Gastroesophageal sphincter (tissue), 4 donors: ENCODE results near the gene TULP3. TPM values are rescaled to one million over a fixed set of nuclear protein-coding genes. Genes with fewer than 3 reads are reported as not detected.

ENCODE experiments used
- ATAC-seq: fragments of 150-250 bp; one replicate; pipeline ENCODE4 v1.9.1; 2016; ENCODE audit warnings: mild to moderate bottlenecking, moderate library complexity
- H3K27ac ChIP-seq, 4 donors: fragments of 200-600 bp; sonication (generic) in 3 of 4; 1 replicate in 3 of 4; 2 replicates in 1 of 4; pipeline ENCODE4 v1.5.1; 2016 to 2019
- H3K27me3 ChIP-seq: fragments of 200-600 bp; sonication (generic); one replicate; pipeline ENCODE4 v1.5.1; 2019
- H3K36me3 ChIP-seq, 2 donors: fragments of 200-600 bp; sonication (generic); one replicate each; pipeline ENCODE4 v1.5.1; 2019; ENCODE audit warnings: control low read depth in 1 of 2
- H3K4me1 ChIP-seq, 3 donors: fragments of 200-600 bp; sonication (generic); 1 replicate in 2 of 3; 2 replicates in 1 of 3; pipeline ENCODE4 v1.5.1; 2016 to 2019; ENCODE audit warnings: control low read depth in 2 of 3
- H3K4me3 ChIP-seq, 2 donors: fragments of 200-600 bp; sonication (generic); one replicate each; pipeline ENCODE4 v1.5.1; 2019; ENCODE audit warnings: mild to moderate bottlenecking in 1 of 2, moderate library complexity in 1 of 2
- H3K9me3 ChIP-seq, 3 donors: fragments of 200-600 bp; sonication (generic); one replicate each; pipeline ENCODE4 v1.5.1; 2017 to 2019; ENCODE audit warnings: control low read depth in 2 of 3
- EP300 ChIP-seq: sonication (generic); formaldehyde crosslinking; IDR thresholded peaks from one replicate; pipeline ENCODE4 v1.6.1; 2017; ENCODE audit warnings: antibody characterized with exemption, mild to moderate bottlenecking
- POLR2A ChIP-seq, 2 donors: fragments of 450-650 bp; IDR thresholded peaks; one replicate each; pipeline ENCODE4 v1.6.1; 2017; ENCODE audit warnings: antibody characterized with exemption in 2 of 2, mild to moderate bottlenecking in 2 of 2, moderate library complexity in 1 of 2
- POLR2AphosphoS5 ChIP-seq: sonication (generic); formaldehyde crosslinking; IDR thresholded peaks from one replicate; pipeline ENCODE4 v1.6.1; 2017; ENCODE audit warnings: antibody characterized with exemption
- WGBS, 2 donors: methylation state at CpG; one replicate each; pipeline ENCODE4 v1.1.5; 2018; ENCODE audit warnings: low coverage in 1 of 2; 5-methylcytosine and 5-hydroxymethylcytosine counted together
- total RNA-seq, 4 donors: library from RNA; depleted of rRNA; stranded (reverse); fragments of >200 nt; gene quantifications; one replicate each; pipeline ENCODE4 v1.1.0, GENCODE V29; 2016
- TF ChIP-seq, protein P1 (sequence below), 4 experiments: fragments of 200-600 bp in 2 of 4; fragments of 450-650 bp in 2 of 4; sonication (generic) in 1 of 4; IDR thresholded peaks; one replicate each; pipeline ENCODE4 v1.5.1; 2017 to 2019; ENCODE audit warnings: antibody characterized with exemption in 4 of 4, mild to moderate bottlenecking in 2 of 4, moderate library complexity in 2 of 4

The TULP3 gene
- total RNA-seq, 4 donors from 2014 or later = 25.2 to 41.4 (median 25.7) TPM

DNA sequence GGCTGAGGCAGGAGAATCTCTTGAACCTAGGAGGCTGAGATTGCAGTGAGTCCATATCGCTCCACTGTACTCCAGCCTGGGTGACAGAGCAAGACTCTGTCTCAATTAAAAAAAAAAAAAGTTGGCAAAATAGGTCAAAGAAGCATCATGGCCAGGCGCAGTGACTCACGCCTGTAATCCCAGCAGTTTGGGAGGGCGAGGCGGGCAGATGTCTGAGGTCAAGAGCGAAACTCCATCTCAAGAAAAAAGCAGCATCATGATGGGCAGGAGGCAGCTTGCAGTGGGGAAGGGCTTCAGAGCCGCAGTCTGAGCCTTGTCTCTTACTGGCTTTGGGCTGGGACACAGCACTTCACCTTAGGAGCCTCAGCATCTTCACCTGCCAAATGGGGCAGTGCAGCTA, 89.9 kb downstream of the TULP3 start:
- Histone ChIP-seq H3K9me3 (no peaks in the 10 kb centered on the region), H3K4me1 (no peaks in the 10 kb centered on the region), H3K27me3 (no peaks in the 10 kb centered on the region), H3K27ac (no peak overlapping the region), H3K36me3 (peaks cover 0 to 6% of the 10 kb centered on the region in 2 donors), H3K4me3 (no peak overlapping the region)
- WGBS, 2 donors = 40 to 71% methylated on average over 2 to 6 of the region's 7 CpGs
- TF ChIP-seq POLR2A (IDR thresholded peaks at IDR 0.05) = no peak
- TF ChIP-seq, protein P1, sequence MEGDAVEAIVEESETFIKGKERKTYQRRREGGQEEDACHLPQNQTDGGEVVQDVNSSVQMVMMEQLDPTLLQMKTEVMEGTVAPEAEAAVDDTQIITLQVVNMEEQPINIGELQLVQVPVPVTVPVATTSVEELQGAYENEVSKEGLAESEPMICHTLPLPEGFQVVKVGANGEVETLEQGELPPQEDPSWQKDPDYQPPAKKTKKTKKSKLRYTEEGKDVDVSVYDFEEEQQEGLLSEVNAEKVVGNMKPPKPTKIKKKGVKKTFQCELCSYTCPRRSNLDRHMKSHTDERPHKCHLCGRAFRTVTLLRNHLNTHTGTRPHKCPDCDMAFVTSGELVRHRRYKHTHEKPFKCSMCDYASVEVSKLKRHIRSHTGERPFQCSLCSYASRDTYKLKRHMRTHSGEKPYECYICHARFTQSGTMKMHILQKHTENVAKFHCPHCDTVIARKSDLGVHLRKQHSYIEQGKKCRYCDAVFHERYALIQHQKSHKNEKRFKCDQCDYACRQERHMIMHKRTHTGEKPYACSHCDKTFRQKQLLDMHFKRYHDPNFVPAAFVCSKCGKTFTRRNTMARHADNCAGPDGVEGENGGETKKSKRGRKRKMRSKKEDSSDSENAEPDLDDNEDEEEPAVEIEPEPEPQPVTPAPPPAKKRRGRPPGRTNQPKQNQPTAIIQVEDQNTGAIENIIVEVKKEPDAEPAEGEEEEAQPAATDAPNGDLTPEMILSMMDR (IDR thresholded peaks at IDR 0.05) = no peak
- TF ChIP-seq POLR2AphosphoS5 = no peak
- TF ChIP-seq EP300 = no peak
- ATAC-seq = no peak

DNA sequence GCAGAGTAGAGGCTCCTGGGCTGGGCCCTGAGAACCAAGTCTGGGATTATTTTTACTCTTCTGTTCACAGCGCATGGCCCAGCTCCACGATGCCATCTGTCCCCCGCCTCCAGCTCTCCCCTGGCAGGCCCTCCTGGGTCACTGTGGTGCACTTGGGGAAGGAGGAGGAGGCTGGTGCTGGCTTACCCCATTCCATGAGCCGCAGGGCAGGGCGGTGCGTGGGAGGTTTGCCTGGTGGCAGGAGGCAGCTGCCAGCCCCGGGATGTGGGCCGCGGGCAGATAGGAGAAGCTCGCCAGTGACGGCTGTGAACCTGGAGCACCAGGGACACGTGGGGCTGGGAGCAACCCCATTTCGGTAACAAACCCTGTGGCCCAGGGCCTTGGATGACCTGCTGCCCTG, 91.7 kb downstream of the TULP3 start:
- ATAC-seq = no peak
- no CpG with 5 or more reads among the region's 13 CpGs for WGBS, 2 donors
- H3K36me3 ChIP-seq = peaks cover 0 to 6% of the 10 kb centered on the region in 2 donors
- TF ChIP-seq EP300 = no peak
- no peak for TF ChIP-seq POLR2A (IDR thresholded peaks at IDR 0.05)
- TF ChIP-seq, protein P1 (IDR thresholded peaks at IDR 0.05) = no peak
- TF ChIP-seq POLR2AphosphoS5 = no peak
- H3K27me3 ChIP-seq = no peaks in the 10 kb centered on the region
- no peak overlapping the region for H3K27ac ChIP-seq
- H3K4me3 ChIP-seq = no peak overlapping the region
- no peaks in the 10 kb centered on the region for H3K4me1 ChIP-seq
- H3K9me3 ChIP-seq = no peaks in the 10 kb centered on the region

DNA sequence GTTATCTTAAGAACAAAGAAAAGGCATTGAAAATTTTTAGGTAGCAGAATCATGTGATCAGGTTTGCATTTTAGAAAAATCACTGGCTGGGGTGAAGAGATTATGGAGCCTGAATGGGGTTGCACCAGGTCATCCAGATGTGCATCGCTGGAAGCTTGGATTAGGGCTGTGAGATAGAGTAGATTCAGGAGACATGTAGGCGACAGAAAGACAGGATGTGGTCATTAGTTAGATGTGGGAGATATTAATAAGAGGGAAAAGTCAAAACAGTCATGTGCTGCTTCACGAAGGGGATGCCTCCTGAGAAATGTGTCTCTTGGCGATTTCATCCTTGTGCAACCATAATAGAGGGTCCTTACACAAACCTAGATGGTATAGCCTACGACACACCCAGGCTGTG, 93.6 kb downstream of the TULP3 start:
- H3K27me3 ChIP-seq = no peaks in the 10 kb centered on the region
- TF ChIP-seq EP300 (no peak), POLR2A (IDR thresholded peaks at IDR 0.05) (no peak)
- TF ChIP-seq, protein P1 (IDR thresholded peaks at IDR 0.05) = no peak
- peaks cover 0 to 4% of the 10 kb centered on the region in 2 donors for H3K36me3 ChIP-seq
- ATAC-seq = no peak
- H3K4me1 ChIP-seq = no peaks in the 10 kb centered on the region
- H3K9me3 ChIP-seq = no peaks in the 10 kb centered on the region
- no peak overlapping the region for H3K27ac ChIP-seq
- 65 to 67% methylated on average over 5 of the region's 5 CpGs for WGBS, 2 donors
- H3K4me3 ChIP-seq = no peak overlapping the region

DNA sequence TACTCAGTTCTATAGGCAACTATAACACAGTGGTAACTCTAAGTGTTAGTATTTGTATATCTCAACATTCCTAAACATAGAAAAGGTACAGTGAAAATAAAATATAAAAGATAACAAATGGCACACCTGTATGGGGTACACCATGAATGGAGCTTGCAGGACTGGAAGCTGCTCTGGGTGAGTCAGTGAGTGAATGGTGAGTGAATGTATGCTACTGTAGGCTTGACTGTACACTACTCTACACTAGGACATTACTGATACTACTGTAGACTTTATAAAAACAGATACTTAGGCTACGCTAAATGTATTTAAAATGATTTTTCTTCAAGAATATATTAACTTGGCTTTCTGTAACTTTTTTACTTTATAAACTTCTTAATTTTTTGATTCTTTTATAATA, 94.0 kb downstream of the TULP3 start:
- no peaks in the 10 kb centered on the region for H3K36me3 ChIP-seq
- ATAC-seq = no peak
- H3K4me3 ChIP-seq = no peak overlapping the region
- H3K9me3 ChIP-seq = peaks cover 0 to 4% (median 0%) of the 10 kb centered on the region in 3 donors
- H3K27ac ChIP-seq = no peak overlapping the region
- H3K27me3 ChIP-seq = no peaks in the 10 kb centered on the region
- WGBS, 2 donors = 100% methylated on average over 1 of the region's 1 CpG
- TF ChIP-seq, protein P1 (IDR thresholded peaks at IDR 0.05) = no peak
- no peak for TF ChIP-seq EP300
- no peak for TF ChIP-seq POLR2AphosphoS5
- no peak for TF ChIP-seq POLR2A (IDR thresholded peaks at IDR 0.05)
- H3K4me1 ChIP-seq = no peaks in the 10 kb centered on the region

DNA sequence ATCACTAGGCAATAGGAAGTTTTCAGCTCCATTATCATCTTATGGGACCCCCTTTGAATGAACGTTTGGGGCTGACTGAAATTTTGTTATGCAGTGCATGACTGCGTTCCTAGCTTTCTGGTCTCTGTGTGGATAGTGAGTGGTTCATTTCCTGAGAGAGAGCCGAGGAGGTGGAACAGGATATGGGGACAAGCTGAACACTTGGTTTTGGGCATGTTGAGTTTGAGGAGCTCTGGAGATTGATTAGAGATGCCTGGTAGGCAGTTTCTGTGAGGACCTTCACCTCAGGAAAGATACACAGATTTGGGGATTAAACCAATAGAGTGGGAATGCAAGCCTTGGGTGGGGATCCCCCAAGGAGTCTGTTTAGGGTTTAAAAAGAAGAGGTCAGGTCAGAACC, 96.2 kb downstream of the TULP3 start:
- Histone ChIP-seq H3K4me3 (no peak overlapping the region), H3K4me1 (no peaks in the 10 kb centered on the region), H3K27me3 (no peaks in the 10 kb centered on the region), H3K36me3 (no peaks in the 10 kb centered on the region), H3K27ac (no peak overlapping the region), H3K9me3 (peaks cover 0 to 4% (median 0%) of the 10 kb centered on the region in 3 donors)
- WGBS, 2 donors = 20 to 57% methylated on average over 1 to 2 of the region's 3 CpGs
- no peak for ATAC-seq
- TF ChIP-seq, protein P1 (IDR thresholded peaks at IDR 0.05) = no peak
- TF ChIP-seq POLR2AphosphoS5 (no peak), POLR2A (IDR thresholded peaks at IDR 0.05) (no peak), EP300 (no peak)
